Thyroid gland (tissue), 4 donors: ENCODE measurements around the gene RASA3.

ENCODE experiments used
- CTCF ChIP-seq, 6 experiments: fragments of 200-600 bp in 3 of 6; fragments of 450-650 bp in 3 of 6; sonication (generic) in 3 of 6; IDR thresholded peaks; one replicate each; pipeline ENCODE4 v1.5.1; 2016 to 2019; ENCODE audit warnings: antibody characterized with exemption in 6 of 6, mild to moderate bottlenecking in 2 of 6, inconsistent platforms in 1 of 6, moderate library complexity in 1 of 6
- POLR2A ChIP-seq, 2 donors: fragments of 450-650 bp; IDR thresholded peaks; one replicate each; pipeline ENCODE4 v1.6.1; 2017; ENCODE audit warnings: antibody characterized with exemption in 2 of 2, mild to moderate bottlenecking in 2 of 2, moderate library complexity in 1 of 2

DNA sequence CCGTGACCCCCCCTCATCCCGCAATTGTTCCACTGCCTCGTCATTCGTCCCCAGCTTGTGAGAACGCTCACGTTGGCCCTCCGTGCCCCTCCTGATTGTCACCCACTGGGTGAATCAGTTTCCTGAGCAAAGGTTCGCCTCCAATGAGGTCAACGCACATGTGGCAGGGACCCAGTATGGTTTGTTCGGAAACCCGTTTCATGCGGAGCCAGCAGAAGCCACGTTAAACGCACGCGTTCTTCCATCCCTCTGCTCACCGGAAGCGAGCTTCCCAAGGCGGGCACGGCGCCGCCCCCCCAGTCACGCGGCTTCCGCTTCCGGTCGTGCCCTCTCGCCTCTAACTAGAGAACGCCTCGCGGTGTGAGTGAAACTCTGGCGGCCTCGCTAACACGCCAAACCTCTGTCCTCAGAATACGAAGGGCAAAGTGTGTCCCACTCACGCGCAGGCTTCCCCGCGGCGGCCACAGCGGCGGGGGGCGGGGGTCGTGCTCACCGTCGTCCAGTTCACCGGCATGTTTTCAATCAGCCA lies 28.7 kb upstream of the RASA3 start:
- TF ChIP-seq CTCF (IDR thresholded peaks at IDR 0.05) (no peak), POLR2A (IDR thresholded peaks at IDR 0.05) (no peak)
